ENCODE data around the gene MUSK.

Gene MUSK

GRCh38 chr9:110746211-110746930 is 77.8 kb downstream of the MUSK start:
- H4K20me1 ChIP-seq (ENCODE audit: insufficient read depth, low read length), result no peaks in the 10 kb centered on the region
- no peak overlapping the region for H2AFZ ChIP-seq (ENCODE audit: low read length)
- no peaks in the 10 kb centered on the region for H3F3A ChIP-seq (ENCODE audit: insufficient read depth, low read length)
- TF ChIP-seq EZH2 (IDR thresholded peaks at IDR 0.05; ENCODE audit: borderline replicate concordance, low read length), result no peak
- no peak for TF ChIP-seq CTCF (IDR thresholded peaks at IDR 0.05; ENCODE audit: low read length)
- no peak overlapping the region for H3K4me2 ChIP-seq (ENCODE audit: low read length)
- H3K27ac ChIP-seq (ENCODE audit: low read depth, low read length, poor library complexity, severe bottlenecking), result no peak overlapping the region
- no peaks in the 10 kb centered on the region for H3K79me2 ChIP-seq (ENCODE audit: insufficient read depth, low read length)
- no peaks in the 10 kb centered on the region for H3K9me3 ChIP-seq (ENCODE audit: low read length)
- H3K9ac ChIP-seq (ENCODE audit: low read length), result no peak overlapping the region
- no peaks in the 10 kb centered on the region for H3K27me3 ChIP-seq (ENCODE audit: insufficient read depth, low read length)
- H3K36me3 ChIP-seq (ENCODE audit: insufficient read depth, low read length), result no peaks in the 10 kb centered on the region
- no peaks in the 10 kb centered on the region for H3K9me2 ChIP-seq (ENCODE audit: low read depth, low read length)
- no peak overlapping the region for H3K4me3 ChIP-seq (ENCODE audit: low read depth, low read length, poor library complexity, severe bottlenecking)
- H3K4me1 ChIP-seq (ENCODE audit: insufficient read depth, low read length, severe bottlenecking), result no peaks in the 10 kb centered on the region

GRCh38 chr9:110748251-110748893 is 79.8 kb downstream of the MUSK start:
- no peak overlapping the region for H3K4me2 ChIP-seq (ENCODE audit: low read length)
- H3K36me3 ChIP-seq (ENCODE audit: insufficient read depth, low read length), result no peaks in the 10 kb centered on the region
- no peak overlapping the region for H2AFZ ChIP-seq (ENCODE audit: low read length)
- H3K9me3 ChIP-seq (ENCODE audit: low read length), result no peaks in the 10 kb centered on the region
- no peak overlapping the region for H3K9ac ChIP-seq (ENCODE audit: low read length)
- H3K27me3 ChIP-seq (ENCODE audit: insufficient read depth, low read length), result no peaks in the 10 kb centered on the region
- H3K9me2 ChIP-seq (ENCODE audit: low read depth, low read length), result no peaks in the 10 kb centered on the region
- H3K4me1 ChIP-seq (ENCODE audit: insufficient read depth, low read length, severe bottlenecking), result no peaks in the 10 kb centered on the region
- H3K4me3 ChIP-seq (ENCODE audit: low read depth, low read length, poor library complexity, severe bottlenecking), result no peak overlapping the region
- no peaks in the 10 kb centered on the region for H3F3A ChIP-seq (ENCODE audit: insufficient read depth, low read length)
- no peaks in the 10 kb centered on the region for H3K79me2 ChIP-seq (ENCODE audit: insufficient read depth, low read length)
- H4K20me1 ChIP-seq (ENCODE audit: insufficient read depth, low read length), result no peaks in the 10 kb centered on the region
- H3K27ac ChIP-seq (ENCODE audit: low read depth, low read length, poor library complexity, severe bottlenecking), result no peak overlapping the region
- TF ChIP-seq EZH2 (IDR thresholded peaks at IDR 0.05; ENCODE audit: borderline replicate concordance, low read length) (no peak), CTCF (IDR thresholded peaks at IDR 0.05; ENCODE audit: low read length) (no peak)

DNA sequence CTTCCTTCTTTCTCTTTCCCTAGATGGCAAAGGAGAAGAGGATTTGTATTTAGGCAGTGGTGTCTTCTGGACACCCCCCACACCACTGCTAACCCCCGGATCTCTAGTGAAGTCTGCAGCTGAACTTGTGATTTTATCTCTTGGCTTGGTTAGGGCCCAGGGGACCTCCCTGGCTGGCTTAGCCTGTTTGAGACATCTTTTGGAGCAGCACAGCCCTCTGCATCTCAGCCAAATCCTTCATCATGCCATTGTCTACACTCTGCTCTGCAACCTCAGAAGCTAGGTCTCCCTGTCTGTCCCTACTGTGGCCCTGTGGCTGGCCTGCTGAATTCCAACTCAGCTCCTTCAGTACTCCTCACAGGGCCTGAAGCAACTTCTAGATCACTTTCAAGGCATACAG is 81.7 kb downstream of the MUSK start:
- no peaks in the 10 kb centered on the region for H3K9me3 ChIP-seq (ENCODE audit: low read length)
- H3K79me2 ChIP-seq (ENCODE audit: insufficient read depth, low read length), result no peaks in the 10 kb centered on the region
- H3K4me1 ChIP-seq (ENCODE audit: insufficient read depth, low read length, severe bottlenecking), result no peaks in the 10 kb centered on the region
- no peak overlapping the region for H2AFZ ChIP-seq (ENCODE audit: low read length)
- H3K9ac ChIP-seq (ENCODE audit: low read length), result no peak overlapping the region
- H3K4me2 ChIP-seq (ENCODE audit: low read length), result no peak overlapping the region
- no peak overlapping the region for H3K27ac ChIP-seq (ENCODE audit: low read depth, low read length, poor library complexity, severe bottlenecking)
- TF ChIP-seq EZH2 (IDR thresholded peaks at IDR 0.05; ENCODE audit: borderline replicate concordance, low read length) (no peak), CTCF (IDR thresholded peaks at IDR 0.05; ENCODE audit: low read length) (no peak)
- no peaks in the 10 kb centered on the region for H3K9me2 ChIP-seq (ENCODE audit: low read depth, low read length)
- no peaks in the 10 kb centered on the region for H4K20me1 ChIP-seq (ENCODE audit: insufficient read depth, low read length)
- no peaks in the 10 kb centered on the region for H3F3A ChIP-seq (ENCODE audit: insufficient read depth, low read length)
- no peaks in the 10 kb centered on the region for H3K36me3 ChIP-seq (ENCODE audit: insufficient read depth, low read length)
- no peaks in the 10 kb centered on the region for H3K27me3 ChIP-seq (ENCODE audit: insufficient read depth, low read length)
- no peak overlapping the region for H3K4me3 ChIP-seq (ENCODE audit: low read depth, low read length, poor library complexity, severe bottlenecking)

Measured in OCI-LY1 (cell line).